ENCODE measurements around the gene CDS1. TPM values are rescaled to one million over a fixed set of nuclear protein-coding genes. Genes with fewer than 3 reads are reported as not detected.
A peak's percentile ranks its signal among the peaks of the same experiment; 100 is the strongest.

Gene CDS1
- total and polyA plus RNA-seq, 2 experiments from 2014 or later = 10.0 to 22.6 TPM

DNA sequence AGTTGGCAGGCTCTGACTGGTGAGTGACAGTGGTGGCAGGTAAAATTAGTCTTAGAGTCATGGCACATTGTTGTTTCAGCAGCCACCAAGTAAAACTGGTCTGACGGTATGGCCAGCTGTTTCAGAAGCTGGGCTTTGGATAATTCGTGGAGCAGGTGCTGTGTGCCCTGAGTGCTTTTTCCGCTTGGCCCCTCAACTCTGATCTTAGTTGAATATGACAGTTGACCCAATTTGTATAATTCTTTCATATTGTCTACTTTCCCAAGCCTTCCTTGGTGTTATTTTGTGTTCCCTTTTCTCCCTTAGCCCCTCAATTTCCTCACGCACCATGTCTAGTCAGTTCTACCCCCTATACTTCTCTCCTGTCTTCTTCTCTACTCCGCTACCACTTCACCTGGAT is 32.0 kb downstream of the CDS1 start (continued):
- TF ChIP-seq, protein P1, sequence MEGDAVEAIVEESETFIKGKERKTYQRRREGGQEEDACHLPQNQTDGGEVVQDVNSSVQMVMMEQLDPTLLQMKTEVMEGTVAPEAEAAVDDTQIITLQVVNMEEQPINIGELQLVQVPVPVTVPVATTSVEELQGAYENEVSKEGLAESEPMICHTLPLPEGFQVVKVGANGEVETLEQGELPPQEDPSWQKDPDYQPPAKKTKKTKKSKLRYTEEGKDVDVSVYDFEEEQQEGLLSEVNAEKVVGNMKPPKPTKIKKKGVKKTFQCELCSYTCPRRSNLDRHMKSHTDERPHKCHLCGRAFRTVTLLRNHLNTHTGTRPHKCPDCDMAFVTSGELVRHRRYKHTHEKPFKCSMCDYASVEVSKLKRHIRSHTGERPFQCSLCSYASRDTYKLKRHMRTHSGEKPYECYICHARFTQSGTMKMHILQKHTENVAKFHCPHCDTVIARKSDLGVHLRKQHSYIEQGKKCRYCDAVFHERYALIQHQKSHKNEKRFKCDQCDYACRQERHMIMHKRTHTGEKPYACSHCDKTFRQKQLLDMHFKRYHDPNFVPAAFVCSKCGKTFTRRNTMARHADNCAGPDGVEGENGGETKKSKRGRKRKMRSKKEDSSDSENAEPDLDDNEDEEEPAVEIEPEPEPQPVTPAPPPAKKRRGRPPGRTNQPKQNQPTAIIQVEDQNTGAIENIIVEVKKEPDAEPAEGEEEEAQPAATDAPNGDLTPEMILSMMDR (conservative IDR thresholded peaks at IDR 0.05; ENCODE audit: low read depth in 2 of 2) = no peak
- TF ChIP-seq, protein P2, sequence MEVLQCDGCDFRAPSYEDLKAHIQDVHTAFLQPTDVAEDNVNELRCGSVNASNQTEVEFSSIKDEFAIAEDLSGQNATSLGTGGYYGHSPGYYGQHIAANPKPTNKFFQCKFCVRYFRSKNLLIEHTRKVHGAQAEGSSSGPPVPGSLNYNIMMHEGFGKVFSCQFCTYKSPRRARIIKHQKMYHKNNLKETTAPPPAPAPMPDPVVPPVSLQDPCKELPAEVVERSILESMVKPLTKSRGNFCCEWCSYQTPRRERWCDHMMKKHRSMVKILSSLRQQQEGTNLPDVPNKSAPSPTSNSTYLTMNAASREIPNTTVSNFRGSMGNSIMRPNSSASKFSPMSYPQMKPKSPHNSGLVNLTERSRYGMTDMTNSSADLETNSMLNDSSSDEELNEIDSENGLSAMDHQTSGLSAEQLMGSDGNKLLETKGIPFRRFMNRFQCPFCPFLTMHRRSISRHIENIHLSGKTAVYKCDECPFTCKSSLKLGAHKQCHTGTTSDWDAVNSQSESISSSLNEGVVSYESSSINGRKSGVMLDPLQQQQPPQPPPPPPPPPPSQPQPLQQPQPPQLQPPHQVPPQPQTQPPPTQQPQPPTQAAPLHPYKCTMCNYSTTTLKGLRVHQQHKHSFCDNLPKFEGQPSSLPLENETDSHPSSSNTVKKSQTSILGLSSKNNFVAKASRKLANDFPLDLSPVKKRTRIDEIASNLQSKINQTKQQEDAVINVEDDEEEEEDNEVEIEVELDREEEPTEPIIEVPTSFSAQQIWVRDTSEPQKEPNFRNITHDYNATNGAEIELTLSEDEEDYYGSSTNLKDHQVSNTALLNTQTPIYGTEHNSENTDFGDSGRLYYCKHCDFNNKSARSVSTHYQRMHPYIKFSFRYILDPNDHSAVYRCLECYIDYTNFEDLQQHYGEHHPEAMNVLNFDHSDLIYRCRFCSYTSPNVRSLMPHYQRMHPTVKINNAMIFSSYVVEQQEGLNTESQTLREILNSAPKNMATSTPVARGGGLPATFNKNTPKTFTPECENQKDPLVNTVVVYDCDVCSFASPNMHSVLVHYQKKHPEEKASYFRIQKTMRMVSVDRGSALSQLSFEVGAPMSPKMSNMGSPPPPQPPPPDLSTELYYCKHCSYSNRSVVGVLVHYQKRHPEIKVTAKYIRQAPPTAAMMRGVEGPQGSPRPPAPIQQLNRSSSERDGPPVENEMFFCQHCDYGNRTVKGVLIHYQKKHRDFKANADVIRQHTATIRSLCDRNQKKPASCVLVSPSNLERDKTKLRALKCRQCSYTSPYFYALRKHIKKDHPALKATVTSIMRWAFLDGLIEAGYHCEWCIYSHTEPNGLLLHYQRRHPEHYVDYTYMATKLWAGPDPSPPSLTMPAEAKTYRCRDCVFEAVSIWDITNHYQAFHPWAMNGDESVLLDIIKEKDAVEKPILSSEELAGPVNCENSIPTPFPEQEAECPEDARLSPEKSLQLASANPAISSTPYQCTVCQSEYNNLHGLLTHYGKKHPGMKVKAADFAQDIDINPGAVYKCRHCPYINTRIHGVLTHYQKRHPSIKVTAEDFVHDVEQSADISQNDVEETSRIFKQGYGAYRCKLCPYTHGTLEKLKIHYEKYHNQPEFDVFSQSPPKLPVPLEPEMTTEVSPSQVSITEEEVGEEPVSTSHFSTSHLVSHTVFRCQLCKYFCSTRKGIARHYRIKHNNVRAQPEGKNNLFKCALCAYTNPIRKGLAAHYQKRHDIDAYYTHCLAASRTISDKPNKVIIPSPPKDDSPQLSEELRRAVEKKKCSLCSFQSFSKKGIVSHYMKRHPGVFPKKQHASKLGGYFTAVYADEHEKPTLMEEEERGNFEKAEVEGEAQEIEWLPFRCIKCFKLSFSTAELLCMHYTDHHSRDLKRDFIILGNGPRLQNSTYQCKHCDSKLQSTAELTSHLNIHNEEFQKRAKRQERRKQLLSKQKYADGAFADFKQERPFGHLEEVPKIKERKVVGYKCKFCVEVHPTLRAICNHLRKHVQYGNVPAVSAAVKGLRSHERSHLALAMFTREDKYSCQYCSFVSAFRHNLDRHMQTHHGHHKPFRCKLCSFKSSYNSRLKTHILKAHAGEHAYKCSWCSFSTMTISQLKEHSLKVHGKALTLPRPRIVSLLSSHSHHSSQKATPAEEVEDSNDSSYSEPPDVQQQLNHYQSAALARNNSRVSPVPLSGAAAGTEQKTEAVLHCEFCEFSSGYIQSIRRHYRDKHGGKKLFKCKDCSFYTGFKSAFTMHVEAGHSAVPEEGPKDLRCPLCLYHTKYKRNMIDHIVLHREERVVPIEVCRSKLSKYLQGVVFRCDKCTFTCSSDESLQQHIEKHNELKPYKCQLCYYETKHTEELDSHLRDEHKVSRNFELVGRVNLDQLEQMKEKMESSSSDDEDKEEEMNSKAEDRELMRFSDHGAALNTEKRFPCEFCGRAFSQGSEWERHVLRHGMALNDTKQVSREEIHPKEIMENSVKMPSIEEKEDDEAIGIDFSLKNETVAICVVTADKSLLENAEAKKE (CRISPR knock-in tag; IDR thresholded peaks at IDR 0.05) = no peak
- TF ChIP-seq NANOG (IDR thresholded peaks at IDR 0.05; ENCODE audit: borderline replicate concordance) (no peak), EZH2phosphoT487 (IDR thresholded peaks at IDR 0.05; ENCODE audit: unreplicated experiment) (no peak), ZNF114 (CRISPR knock-in tag; IDR thresholded peaks at IDR 0.05) (no peak)

DNA sequence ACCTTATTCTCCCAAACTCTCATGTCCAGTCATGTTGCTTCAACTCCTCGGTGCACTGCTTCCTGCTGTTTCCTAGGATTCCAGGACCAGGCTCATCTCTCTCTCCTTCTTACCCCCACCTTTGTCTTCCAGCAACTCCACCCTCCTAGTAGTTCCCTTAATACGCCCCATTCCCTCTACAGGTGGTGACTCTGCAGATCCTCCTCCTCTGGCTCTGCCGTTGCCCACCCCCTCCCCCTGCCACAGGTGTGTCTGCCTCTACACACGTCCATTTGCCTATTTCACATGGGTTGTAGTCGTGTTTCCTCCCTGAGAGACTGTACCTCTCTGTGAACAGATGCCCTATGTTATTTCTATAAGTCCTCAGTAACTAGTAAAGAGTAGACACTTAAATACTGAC is 32.4 kb downstream of the CDS1 start:
- no peaks in the 10 kb centered on the region for H4K20me1 ChIP-seq (replicated peaks; ENCODE audit: insufficient read depth)
- H3K4me1 ChIP-seq (ENCODE audit: insufficient read depth) = no peaks in the 10 kb centered on the region
- ATAC-seq (peak; percentile 83), DNase-seq (ENCODE audit: low spot score) (peak; percentile 36)
- no peaks in the 10 kb centered on the region for H3K9me2 ChIP-seq (ENCODE audit: insufficient read depth)
- H2AFZ ChIP-seq = no peak overlapping the region
- Mint-ChIP-seq H3K4me3 (no peak overlapping the region), H3K27ac (0 out of 2 replicates have a peak overlapping the region, but pooled peaks have one; percentile 23), H3K4me1 (peaks cover 15% of the 10 kb centered on the region), H3K27me3 (ENCODE audit: insufficient read depth, low read depth, poor library complexity) (peaks cover 6% of the 10 kb centered on the region), H3K36me3 (ENCODE audit: low read depth) (peaks cover 49% of the 10 kb centered on the region), H3K9me3 (no peaks in the 10 kb centered on the region)
- no peak overlapping the region for H3K27ac ChIP-seq (ENCODE audit: low read depth)
- H3K4me3 ChIP-seq = no peak overlapping the region
- H3K27me3 ChIP-seq (ENCODE audit: insufficient read depth) = no peaks in the 10 kb centered on the region
- H3F3A ChIP-seq (replicated peaks; ENCODE audit: low read depth) = 0 out of 2 replicates have a peak, but pooled peaks cover 3% of the 10 kb centered on the region
- no peak overlapping the region for H3K4me2 ChIP-seq
- no peaks in the 10 kb centered on the region; the same call in 1 of the 2 replicates for H3K36me3 ChIP-seq (ENCODE audit: insufficient read depth)
- H3K79me2 ChIP-seq (replicated peaks; ENCODE audit: insufficient read depth) = no peaks in the 10 kb centered on the region
- TF ChIP-seq EZH2phosphoT487 (IDR thresholded peaks at IDR 0.05; ENCODE audit: unreplicated experiment) (no peak), NANOG (IDR thresholded peaks at IDR 0.05; ENCODE audit: borderline replicate concordance) (no peak), CREB1 (CRISPR knock-in tag; IDR thresholded peaks at IDR 0.05; ENCODE audit: low read depth) (no peak), STAT1 (IDR thresholded peaks at IDR 0.05; ENCODE audit: unreplicated experiment) (no peak)
- TF ChIP-seq, protein P1 (conservative IDR thresholded peaks at IDR 0.05; ENCODE audit: low read depth in 2 of 2) = no peak
- TF ChIP-seq, protein P3, sequence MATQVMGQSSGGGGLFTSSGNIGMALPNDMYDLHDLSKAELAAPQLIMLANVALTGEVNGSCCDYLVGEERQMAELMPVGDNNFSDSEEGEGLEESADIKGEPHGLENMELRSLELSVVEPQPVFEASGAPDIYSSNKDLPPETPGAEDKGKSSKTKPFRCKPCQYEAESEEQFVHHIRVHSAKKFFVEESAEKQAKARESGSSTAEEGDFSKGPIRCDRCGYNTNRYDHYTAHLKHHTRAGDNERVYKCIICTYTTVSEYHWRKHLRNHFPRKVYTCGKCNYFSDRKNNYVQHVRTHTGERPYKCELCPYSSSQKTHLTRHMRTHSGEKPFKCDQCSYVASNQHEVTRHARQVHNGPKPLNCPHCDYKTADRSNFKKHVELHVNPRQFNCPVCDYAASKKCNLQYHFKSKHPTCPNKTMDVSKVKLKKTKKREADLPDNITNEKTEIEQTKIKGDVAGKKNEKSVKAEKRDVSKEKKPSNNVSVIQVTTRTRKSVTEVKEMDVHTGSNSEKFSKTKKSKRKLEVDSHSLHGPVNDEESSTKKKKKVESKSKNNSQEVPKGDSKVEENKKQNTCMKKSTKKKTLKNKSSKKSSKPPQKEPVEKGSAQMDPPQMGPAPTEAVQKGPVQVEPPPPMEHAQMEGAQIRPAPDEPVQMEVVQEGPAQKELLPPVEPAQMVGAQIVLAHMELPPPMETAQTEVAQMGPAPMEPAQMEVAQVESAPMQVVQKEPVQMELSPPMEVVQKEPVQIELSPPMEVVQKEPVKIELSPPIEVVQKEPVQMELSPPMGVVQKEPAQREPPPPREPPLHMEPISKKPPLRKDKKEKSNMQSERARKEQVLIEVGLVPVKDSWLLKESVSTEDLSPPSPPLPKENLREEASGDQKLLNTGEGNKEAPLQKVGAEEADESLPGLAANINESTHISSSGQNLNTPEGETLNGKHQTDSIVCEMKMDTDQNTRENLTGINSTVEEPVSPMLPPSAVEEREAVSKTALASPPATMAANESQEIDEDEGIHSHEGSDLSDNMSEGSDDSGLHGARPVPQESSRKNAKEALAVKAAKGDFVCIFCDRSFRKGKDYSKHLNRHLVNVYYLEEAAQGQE (IDR thresholded peaks at IDR 0.05; ENCODE audit: unreplicated experiment) = no peak
- TF ChIP-seq, protein P4, sequence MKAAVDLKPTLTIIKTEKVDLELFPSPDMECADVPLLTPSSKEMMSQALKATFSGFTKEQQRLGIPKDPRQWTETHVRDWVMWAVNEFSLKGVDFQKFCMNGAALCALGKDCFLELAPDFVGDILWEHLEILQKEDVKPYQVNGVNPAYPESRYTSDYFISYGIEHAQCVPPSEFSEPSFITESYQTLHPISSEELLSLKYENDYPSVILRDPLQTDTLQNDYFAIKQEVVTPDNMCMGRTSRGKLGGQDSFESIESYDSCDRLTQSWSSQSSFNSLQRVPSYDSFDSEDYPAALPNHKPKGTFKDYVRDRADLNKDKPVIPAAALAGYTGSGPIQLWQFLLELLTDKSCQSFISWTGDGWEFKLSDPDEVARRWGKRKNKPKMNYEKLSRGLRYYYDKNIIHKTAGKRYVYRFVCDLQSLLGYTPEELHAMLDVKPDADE (IDR thresholded peaks at IDR 0.05) = no peak
